H1 (cell line): ENCODE data around the gene MPRIP. TPM values are rescaled to one million over a fixed set of nuclear protein-coding genes. Genes with fewer than 3 reads are reported as not detected.
"Not testable (repeated sequence)": the region's sequence is repeated elsewhere in the genome, so short reads cannot be mapped to it uniquely, and the experiment has no call there.

Experiments
- CTCF ChIA-PET: fragments of 300-600 bp; sonication (Branson Sonifier 250); formaldehyde crosslinking; loops from one replicate; lab custom pipeline; 2021; ENCODE audit not compliant: partially characterized antibody; lab: Charles Lee
- POLR2A ChIA-PET: fragments of 300-600 bp; sonication (Branson Sonifier 250); formaldehyde crosslinking; loops from one replicate; lab custom pipeline; 2021; ENCODE audit warnings: inconsistent platforms; ENCODE audit not compliant: partially characterized antibody; lab: Charles Lee
- DNase-seq, 2 experiments: peaks; one replicate each; pipeline versions ENCODE4 v3.0.0 to v3.0.0-alpha.2; 2010 to 2022; ENCODE audit warnings: low spot score in 2 of 2, low read depth in 1 of 2, mixed read lengths in 1 of 2
- FAIRE-seq: peaks from 2 replicates; lab custom pipeline; 2011; peaks lifted over from hg19 to GRCh38; lab: Jason Lieb, UNC
- H2AFZ ChIP-seq: 2 replicates; pipeline ENCODE4 v1.8.1; 2012; ENCODE audit warnings: low read length, inconsistent platforms
- H2AK5ac ChIP-seq: 2 replicates; pipeline ENCODE4 v1.6.1; 2013; ENCODE audit warnings: low read depth, low read length
- H2BK120ac ChIP-seq: replicated peaks from 2 replicates; pipeline ENCODE3; 2013; ENCODE audit warnings: low read depth, low read length, inconsistent platforms
- H2BK12ac ChIP-seq: 2 replicates; pipeline ENCODE4 v1.6.1; 2013; ENCODE audit warnings: low read depth, low read length
- H2BK15ac ChIP-seq: 2 replicates; pipeline ENCODE4 v1.6.1; 2013; ENCODE audit warnings: low read length
- H2BK20ac ChIP-seq: 2 replicates; pipeline ENCODE4 v1.6.1; 2013; ENCODE audit warnings: low read length
- H2BK5ac ChIP-seq: 2 replicates; pipeline ENCODE4 v1.6.1; 2013; ENCODE audit warnings: low read depth, low read length
- H3K14ac ChIP-seq: 2 replicates; pipeline ENCODE4 v1.6.1; 2013; ENCODE audit warnings: inconsistent platforms; ENCODE audit not compliant: insufficient read length
- H3K18ac ChIP-seq: 2 replicates; pipeline ENCODE4 v1.6.1; 2013; ENCODE audit warnings: low read length; ENCODE audit errors: extremely low read depth
- H3K23ac ChIP-seq: 2 replicates; pipeline ENCODE4 v1.6.1; 2013; ENCODE audit warnings: inconsistent platforms; ENCODE audit not compliant: insufficient read length
- H3K23me2 ChIP-seq: 2 replicates; pipeline ENCODE4 v1.6.1; 2013; ENCODE audit warnings: low read depth, low read length
- H3K27ac ChIP-seq: 2 replicates; pipeline ENCODE4 v1.6.1; 2011; ENCODE audit warnings: low read depth, low read length, inconsistent platforms
- H3K27me3 ChIP-seq, 4 experiments: replicated peaks in 1 of 4; 1 replicate in 1 of 4; 2 replicates in 3 of 4; pipeline versions ENCODE4 v1.6.1 to v1.8.1; 2011 to 2013; ENCODE audit warnings: low read length in 3 of 4, mild to moderate bottlenecking in 3 of 4, inconsistent platforms in 2 of 4, mixed read lengths in 2 of 4, moderate library complexity in 1 of 4; ENCODE audit not compliant: control insufficient read depth in 3 of 4, insufficient read depth in 3 of 4; ENCODE audit errors: extremely low read depth in 1 of 4
- H3K36me3 ChIP-seq, 4 experiments: 2 replicates each; pipeline versions ENCODE4 v1.6.1 to v1.8.1; 2011 to 2013; ENCODE audit warnings: mild to moderate bottlenecking in 4 of 4, low read length in 3 of 4, moderate library complexity in 2 of 4, control low read depth in 1 of 4, inconsistent platforms in 1 of 4; ENCODE audit not compliant: insufficient read depth in 4 of 4, control insufficient read depth in 2 of 4
- H3K4ac ChIP-seq: replicated peaks from 2 replicates; pipeline ENCODE3; 2013; ENCODE audit warnings: low read length, low read depth, mixed read lengths, inconsistent platforms; ENCODE audit not compliant: insufficient read length
- H3K4me1 ChIP-seq, 4 experiments: replicated peaks in 1 of 4; 1 replicate in 1 of 4; 2 replicates in 3 of 4; pipeline versions ENCODE4 v1.6.1 to v1.8.1; 2011 to 2013; ENCODE audit warnings: low read length in 3 of 4, inconsistent platforms in 2 of 4, mixed read lengths in 1 of 4; ENCODE audit not compliant: insufficient read depth in 4 of 4, control insufficient read depth in 3 of 4
- H3K4me2 ChIP-seq, 2 experiments: 2 replicates each; pipeline versions ENCODE4 v1.6.1 to v1.8.1; 2011 to 2013; ENCODE audit warnings: low read depth in 2 of 2, low read length in 2 of 2, control low read depth in 1 of 2, inconsistent platforms in 1 of 2, mild to moderate bottlenecking in 1 of 2; ENCODE audit not compliant: insufficient read depth in 1 of 2
- H3K4me3 ChIP-seq, 4 experiments: fragments of 200-600, 300-600 bp in 1 of 4; sonication (generic), shearing (Covaris generic), sonication (Bioruptor Twin) in 1 of 4; 2 replicates each; pipeline versions ENCODE4 v1.5.1 to v1.8.1; 2011 to 2016; ENCODE audit warnings: low read length in 4 of 4, low read depth in 3 of 4, control low read depth in 2 of 4, inconsistent platforms in 2 of 4, mild to moderate bottlenecking in 2 of 4, mixed read lengths in 1 of 4, moderate library complexity in 1 of 4; ENCODE audit not compliant: insufficient read depth in 2 of 4; ENCODE audit errors: extremely low read depth in 1 of 4
- H3K56ac ChIP-seq: replicated peaks from 2 replicates; pipeline ENCODE3; 2013; ENCODE audit warnings: low read depth, mild to moderate bottlenecking, mixed read lengths, low read length, inconsistent platforms; ENCODE audit not compliant: insufficient read length
- H3K79me1 ChIP-seq: 2 replicates; pipeline ENCODE4 v1.6.1; 2013; ENCODE audit warnings: low read depth, low read length, control low read depth
- H3K79me2 ChIP-seq, 2 experiments: 2 replicates each; pipeline versions ENCODE4 v1.6.1 to v1.8.1; 2012 to 2013; ENCODE audit warnings: low read length in 2 of 2, mild to moderate bottlenecking in 2 of 2, inconsistent platforms in 1 of 2; ENCODE audit not compliant: insufficient read depth in 2 of 2, control insufficient read depth in 1 of 2
- H3K9ac ChIP-seq, 4 experiments: replicated peaks in 1 of 4; 1 replicate in 1 of 4; 2 replicates in 3 of 4; pipeline versions ENCODE4 v1.6.1 to v1.8.1; 2011 to 2013; ENCODE audit warnings: low read depth in 3 of 4, low read length in 3 of 4, control low read depth in 2 of 4, mild to moderate bottlenecking in 2 of 4, moderate library complexity in 2 of 4, inconsistent platforms in 1 of 4; ENCODE audit errors: extremely low read depth in 1 of 4
- H3K9me3 ChIP-seq, 2 experiments: 2 replicates each; pipeline versions ENCODE4 v1.6.1 to v1.8.1; 2012 to 2013; ENCODE audit warnings: mild to moderate bottlenecking in 2 of 2, moderate library complexity in 2 of 2, control low read depth in 1 of 2, inconsistent platforms in 1 of 2, low read depth in 1 of 2, low read length in 1 of 2, mixed read lengths in 1 of 2; ENCODE audit not compliant: insufficient read depth in 2 of 2
- H4K20me1 ChIP-seq, 2 experiments: replicated peaks in 1 of 2; 2 replicates each; pipeline versions ENCODE3 to v1.8.1; 2011 to 2013; ENCODE audit warnings: inconsistent platforms in 2 of 2, low read length in 2 of 2, mild to moderate bottlenecking in 1 of 2; ENCODE audit not compliant: insufficient read depth in 2 of 2, control insufficient read depth in 1 of 2
- H4K5ac ChIP-seq: 2 replicates; pipeline ENCODE4 v1.6.1; 2013; ENCODE audit warnings: low read length, low read depth, mixed read lengths, inconsistent platforms; ENCODE audit not compliant: insufficient read length
- H4K8ac ChIP-seq: 2 replicates; pipeline ENCODE4 v1.8.0; 2013; ENCODE audit warnings: mild to moderate bottlenecking, moderate library complexity, low read length, inconsistent platforms; ENCODE audit not compliant: insufficient read depth; ENCODE audit errors: extremely low read depth
- H4K91ac ChIP-seq: replicated peaks from 2 replicates; pipeline ENCODE3; 2013; ENCODE audit warnings: low read length, mixed read lengths, inconsistent platforms; ENCODE audit not compliant: insufficient read length
- WGBS, 2 experiments: shearing (Covaris generic) in 1 of 2; methylation state at CpG; one replicate each; pipeline versions ENCODE4 v1.1.6 to v1.1.7; 2013 to 2015; ENCODE audit warnings: low lambda C conversion rate in 2 of 2, mixed read lengths in 2 of 2, inconsistent platforms in 1 of 2, low coverage in 1 of 2, missing lambda C conversion rate in 1 of 2; ENCODE audit not compliant: insufficient replicate concordance in 2 of 2, insufficient coverage in 1 of 2, insufficient read length in 1 of 2; ENCODE audit errors: extremely low coverage in 1 of 2, missing lambda C conversion rate in 1 of 2; 5-methylcytosine and 5-hydroxymethylcytosine counted together
- polyA plus RNA-seq, 7 experiments: library from polyadenylated mRNA; depleted of rRNA in 3 of 7; stranded (reverse) in 5 of 7; unstranded in 2 of 7; fragments of >200 nt in 5 of 7; fragments of 200-250 nt in 2 of 7; gene quantifications; 1 replicate in 5 of 7; 2 replicates in 1 of 7; 4 replicates in 1 of 7; pipeline versions ENCODE4 v1.2.1 to v1.2.3, GENCODE V29; 2011 to 2013; ENCODE audit warnings: missing spikeins in 2 of 7, mixed read lengths in 2 of 7
- total RNA-seq: library from RNA; stranded (reverse); fragmentation: NEBNext Ultra II Directional; extraction: Animal tissue kit (Norgen Biotek cat#: 25700); gene quantifications from 2 replicates; pipeline ENCODE4 v1.2.1, GENCODE V29; 2021

Gene MPRIP
- total and polyA plus RNA-seq, 2 of the 8 experiments (the other 6 are each of a cell fraction or from before 2014, with no cell fraction given): 48.6 to 146 TPM

DNA sequence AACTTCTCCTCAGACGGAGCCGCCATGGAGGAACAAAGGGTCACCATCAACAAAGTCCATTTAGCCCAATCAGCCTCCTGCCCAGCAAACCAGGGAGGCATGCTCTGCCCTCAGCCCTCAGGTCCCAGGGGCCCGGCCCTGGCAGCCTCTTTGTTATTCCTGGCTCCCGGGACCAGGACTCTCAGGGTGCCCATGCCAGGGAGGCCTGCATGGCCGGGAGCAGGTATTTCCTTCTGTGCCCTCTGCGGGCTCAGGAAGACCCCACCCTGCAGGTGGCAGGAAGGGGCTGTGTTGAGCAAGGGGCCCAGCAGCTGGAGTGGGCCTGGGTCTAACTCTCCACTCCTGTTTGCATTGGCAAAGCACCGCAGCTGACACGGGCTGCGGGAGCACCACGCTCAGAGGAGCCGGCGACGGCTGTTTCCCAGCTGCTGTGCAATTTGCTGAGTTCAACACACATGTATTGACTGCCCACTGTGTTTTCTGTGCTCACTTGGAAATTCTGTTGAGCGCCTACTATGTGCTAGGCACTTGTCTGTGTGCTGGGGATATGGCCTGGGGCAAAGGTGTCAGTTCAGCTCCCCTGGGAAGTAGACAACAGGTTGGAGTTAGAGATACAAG is 37.2 kb upstream of the MPRIP start:
- POLR2A ChIA-PET, H3K36me3 ChIP-seq: not testable (repeated sequence)
- 92% methylated on average over 10 of the region's 14 CpGs; no CpG with 5 or more reads in 1 of the 2 experiments for WGBS, 2 experiments

DNA sequence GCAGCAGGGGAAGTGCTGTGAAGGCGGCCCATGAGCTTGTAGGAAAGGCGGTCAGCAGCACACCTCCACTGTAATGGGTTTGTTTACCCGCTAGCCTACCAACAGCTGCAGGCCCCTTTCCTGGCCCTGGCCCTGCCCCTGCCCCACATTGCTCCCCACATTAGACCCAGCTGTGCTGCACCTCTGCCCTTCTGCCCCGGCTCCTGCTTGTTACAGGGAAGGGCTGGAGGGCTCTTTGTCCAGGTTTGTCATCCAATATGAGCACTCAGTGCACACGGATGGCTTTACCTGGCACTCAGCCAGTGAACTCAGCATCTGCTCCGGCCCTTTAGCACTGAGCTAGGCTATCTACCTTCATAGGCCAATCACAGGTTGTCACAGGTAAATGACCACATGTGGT is 34.4 kb upstream of the MPRIP start:
- H2BK120ac ChIP-seq, H3K27ac ChIP-seq, H2AFZ ChIP-seq, H3K9me3 ChIP-seq, H4K5ac ChIP-seq, H4K8ac ChIP-seq, H2BK5ac ChIP-seq, H3K4me1 ChIP-seq, POLR2A ChIA-PET, H3K4ac ChIP-seq, H3K23ac ChIP-seq, H2BK12ac ChIP-seq, H2AK5ac ChIP-seq, DNase-seq, H2BK15ac ChIP-seq, H3K79me1 ChIP-seq, H4K20me1 ChIP-seq, H3K36me3 ChIP-seq, FAIRE-seq, H3K9ac ChIP-seq, H3K18ac ChIP-seq, H3K4me2 ChIP-seq, H4K91ac ChIP-seq, H3K27me3 ChIP-seq, H3K23me2 ChIP-seq, H3K4me3 ChIP-seq, H3K14ac ChIP-seq, H3K56ac ChIP-seq, H3K79me2 ChIP-seq, H2BK20ac ChIP-seq: not testable (repeated sequence)
- WGBS, 2 experiments: 98% methylated on average over 3 of the region's 6 CpGs; no CpG with 5 or more reads in 1 of the 2 experiments
- CTCF ChIA-PET: interaction anchor here (0.6 kb wide), 1 partner anchor 123 kb away, joined by 3 read pairs; no protein-coding TSS in a partner anchor

More for the DNA sequence above, 37.2 kb upstream of the MPRIP start:
- not testable (repeated sequence) for H4K5ac ChIP-seq, H3K27me3 ChIP-seq, H3K79me2 ChIP-seq, H3K4me1 ChIP-seq, H3K9me3 ChIP-seq, H2BK12ac ChIP-seq, H3K23me2 ChIP-seq, H4K91ac ChIP-seq, H2BK20ac ChIP-seq, H3K23ac ChIP-seq, H4K20me1 ChIP-seq, H2BK5ac ChIP-seq, H3K9ac ChIP-seq, H3K4me2 ChIP-seq, H3K4me3 ChIP-seq, H3K18ac ChIP-seq, H3K4ac ChIP-seq, H3K27ac ChIP-seq, H4K8ac ChIP-seq, FAIRE-seq, DNase-seq, H3K79me1 ChIP-seq, H2BK120ac ChIP-seq, H2BK15ac ChIP-seq, H3K56ac ChIP-seq, H3K14ac ChIP-seq, H2AFZ ChIP-seq, H2AK5ac ChIP-seq
- CTCF ChIA-PET: interaction anchor here (0.6 to 1.4 kb wide), 7 partner anchors 13 to 141 kb away, joined by 3 to 5 read pairs (median 4); no protein-coding TSS in a partner anchor
